ENCODE data around the gene NFE2L1. TPM values are rescaled to one million over a fixed set of nuclear protein-coding genes. Genes with fewer than 3 reads are reported as not detected.

Gene NFE2L1

DNA sequence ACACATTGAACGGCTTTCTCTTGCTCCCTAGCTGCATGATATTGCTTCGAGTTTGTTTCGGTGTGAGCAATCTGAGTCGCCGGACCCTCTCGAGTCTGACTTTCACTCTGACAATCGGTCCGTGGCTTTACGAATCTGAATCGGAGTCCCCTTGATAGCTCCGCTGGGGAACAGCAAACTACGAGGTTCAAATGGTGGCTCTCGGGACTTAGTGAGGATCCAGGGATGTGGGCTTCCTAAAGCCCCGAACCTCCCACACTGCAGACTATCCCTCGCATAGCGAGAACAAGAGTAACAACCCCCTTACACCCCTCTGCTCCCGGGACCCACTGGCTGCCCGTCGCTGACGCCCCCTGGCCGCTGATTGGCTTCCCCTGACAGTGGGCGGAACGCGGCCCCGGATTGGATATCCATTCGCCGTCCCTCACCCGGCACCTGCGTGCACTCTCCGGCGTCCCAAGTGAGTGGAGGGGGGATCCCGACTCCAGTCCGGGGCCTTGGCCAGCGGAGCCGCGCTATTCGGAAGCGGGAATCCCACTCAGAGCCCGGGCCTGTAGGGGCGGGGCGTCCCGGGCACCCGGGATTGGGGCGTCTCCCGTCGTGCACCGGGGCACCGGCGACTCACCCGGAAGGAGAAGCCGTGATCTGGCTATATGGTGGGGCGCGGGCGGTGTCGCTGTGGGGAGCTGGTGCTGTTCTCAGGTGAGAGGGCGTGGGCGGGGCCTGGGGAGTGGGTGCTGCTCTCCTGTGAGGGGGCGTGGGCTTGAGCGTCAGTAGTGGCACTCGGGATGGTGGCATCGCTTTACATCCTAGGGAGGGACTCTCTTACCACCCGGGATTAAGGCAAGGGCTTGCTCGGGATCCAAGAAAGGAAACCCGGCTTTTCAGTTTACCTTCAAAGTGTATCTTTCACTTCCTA lies 59.2 kb downstream of the NFE2L1 start, which contains the start of gene SNX11:
SNX11 (plus strand) TSS at position 630 of the 919 bp plus-strand sequence. CDS start 4,278 bp downstream, outside the sequence.
- WGBS, 2 donors (ENCODE audit: extremely low coverage in 2 of 2, insufficient read length in 2 of 2, insufficient replicate concordance in 1 of 2), result no CpG with 5 or more reads among the region's 64 CpGs
- peak within 1 kb of the TSS; percentile 90 for H3K23ac ChIP-seq (ENCODE audit: low read depth, low read length, poor library complexity)

DNA sequence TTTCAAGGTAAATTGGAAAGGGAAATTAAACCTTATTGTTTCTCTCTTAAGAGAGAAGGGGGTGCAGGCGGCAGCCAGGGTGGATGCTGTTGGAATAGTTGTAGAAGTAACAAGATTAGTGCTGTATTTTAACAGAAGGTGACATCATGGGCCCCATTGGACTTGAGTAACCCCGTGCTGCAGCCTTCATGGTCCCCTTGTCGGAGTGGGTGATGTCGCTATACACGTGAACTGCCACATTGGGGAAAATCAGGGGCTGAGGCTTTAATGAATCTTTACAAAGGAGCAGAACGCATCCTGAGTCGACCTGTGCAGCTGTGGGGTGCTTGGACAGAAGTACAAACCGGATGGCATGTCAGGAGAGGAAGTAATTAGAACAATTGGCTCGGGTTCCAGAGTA lies 62.6 kb downstream of the NFE2L1 start:
- Histone ChIP-seq H3K27ac (replicated peaks; ENCODE audit: low read length) (no peak overlapping the region), H3K4me3 (ENCODE audit: low read length in 2 of 2) (no peak overlapping the region), H2BK120ac (ENCODE audit: low read depth, low read length) (no peak overlapping the region), H4K91ac (ENCODE audit: low read depth, low read length, poor library complexity) (no peak overlapping the region), H2BK12ac (ENCODE audit: low read length) (no peak overlapping the region), H3K9ac (ENCODE audit: low read depth, low read length, poor library complexity) (no peak overlapping the region), H3K4me1 (ENCODE audit: control insufficient read depth in 2 of 2, insufficient read depth in 1 of 2, low read depth in 1 of 2, low read length in 2 of 2) (peaks cover 5% of the 10 kb centered on the region in 2 donors), H2AFZ (ENCODE audit: low read length) (no peak overlapping the region), H3K4ac (ENCODE audit: low read length) (no peak overlapping the region), H4K8ac (ENCODE audit: low read depth, low read length) (no peak overlapping the region), H3K4me2 (ENCODE audit: insufficient read depth, low read length, poor library complexity, severe bottlenecking) (no peak overlapping the region), H3K14ac (ENCODE audit: low read length) (no peak overlapping the region), H3K36me3 (replicated peaks in 1 of 2; ENCODE audit: control insufficient read depth in 2 of 2, insufficient read depth in 2 of 2, low read length in 2 of 2) (peaks cover 4 to 23% of the 10 kb centered on the region in 2 donors), H3K18ac (ENCODE audit: low read length) (no peak overlapping the region), H3K23ac (ENCODE audit: low read depth, low read length, poor library complexity) (no peak overlapping the region), H3K79me1 (ENCODE audit: low read depth, low read length) (no peaks in the 10 kb centered on the region), H3K9me3 (replicated peaks in 1 of 2; ENCODE audit: control insufficient read depth in 2 of 2, insufficient read depth in 1 of 2, low read depth in 1 of 2, low read length in 2 of 2) (no peaks in the 10 kb centered on the region), H2AK5ac (ENCODE audit: low read depth, low read length) (no peak overlapping the region), H2BK15ac (ENCODE audit: low read length) (no peak overlapping the region), H2BK5ac (ENCODE audit: low read length) (no peak overlapping the region), H3K27me3 (ENCODE audit: control insufficient read depth in 3 of 3, insufficient read depth in 3 of 3, low read depth in 1 of 3, low read length in 3 of 3) (no peaks in the 10 kb centered on the region)
- no CpG with 5 or more reads among the region's 9 CpGs for WGBS, 2 donors (ENCODE audit: extremely low coverage in 2 of 2, insufficient read length in 2 of 2, insufficient replicate concordance in 1 of 2)
- DNase-seq (ENCODE audit: low spot score), result no peak

More for the DNA sequence above, 59.2 kb downstream of the NFE2L1 start, which contains the start of gene SNX11:
- no peak within 1 kb of the TSS for H2BK15ac ChIP-seq (ENCODE audit: low read length)
- no peak within 1 kb of the TSS for H2AK5ac ChIP-seq (ENCODE audit: low read depth, low read length)
- H2BK12ac ChIP-seq (ENCODE audit: low read length), result no peak within 1 kb of the TSS
- peak within 1 kb of the TSS; percentile 93 for H3K18ac ChIP-seq (ENCODE audit: low read length)
- H3K79me1 ChIP-seq (ENCODE audit: low read depth, low read length), result no peaks in the 10 kb centered on the region
- peak within 1 kb of the TSS; percentile 35 for H2BK5ac ChIP-seq (ENCODE audit: low read length)
- H3K4ac ChIP-seq (ENCODE audit: low read length), result no peak within 1 kb of the TSS
- peak within 1 kb of the TSS; percentile 82 for H3K9ac ChIP-seq (ENCODE audit: low read depth, low read length, poor library complexity)
- peaks cover 0 to 5% of the 10 kb centered on the region in 2 donors for H3K36me3 ChIP-seq (replicated peaks in 1 of 2; ENCODE audit: control insufficient read depth in 2 of 2, insufficient read depth in 2 of 2, low read length in 2 of 2)
- peaks cover 5% of the 10 kb centered on the region in 2 donors for H3K4me1 ChIP-seq (ENCODE audit: control insufficient read depth in 2 of 2, insufficient read depth in 1 of 2, low read depth in 1 of 2, low read length in 2 of 2)
- H3K4me2 ChIP-seq (ENCODE audit: insufficient read depth, low read length, poor library complexity, severe bottlenecking), result peak within 1 kb of the TSS; percentile 86
- H3K27ac ChIP-seq (replicated peaks; ENCODE audit: low read length), result peak within 1 kb of the TSS; percentile 92
- H4K91ac ChIP-seq (ENCODE audit: low read depth, low read length, poor library complexity), result no peak within 1 kb of the TSS
- H3K14ac ChIP-seq (ENCODE audit: low read length), result no peak within 1 kb of the TSS
- no peak within 1 kb of the TSS for H2BK120ac ChIP-seq (ENCODE audit: low read depth, low read length)
- peak; percentile 87 for DNase-seq (ENCODE audit: low spot score)
- no peak within 1 kb of the TSS for H4K8ac ChIP-seq (ENCODE audit: low read depth, low read length)
- H3K9me3 ChIP-seq (replicated peaks in 1 of 2; ENCODE audit: control insufficient read depth in 2 of 2, insufficient read depth in 1 of 2, low read depth in 1 of 2, low read length in 2 of 2), result no peaks in the 10 kb centered on the region
- H3K4me3 ChIP-seq (ENCODE audit: low read length in 2 of 2), result peak within 1 kb of the TSS; percentile 83 to 91
- H3K27me3 ChIP-seq (ENCODE audit: control insufficient read depth in 3 of 3, insufficient read depth in 3 of 3, low read depth in 1 of 3, low read length in 3 of 3), result no peaks in the 10 kb centered on the region
- H2AFZ ChIP-seq (ENCODE audit: low read length), result peak within 1 kb of the TSS; percentile 94

Small RNA genes lying within 50 kb of the gene (small RNA-seq; reads per million reads assigned to genes)
- gene AC004477.2 (ENCODE audit: insufficient read depth) (not detected), gene MIR152 (ENCODE audit: insufficient read depth) (128 reads per million, percentile 97 among the genes with 10 or more reads in this experiment), gene RNU6-1201P (ENCODE audit: insufficient read depth) (22.5 reads per million, percentile 82 among the genes with 10 or more reads in this experiment)
